Measurements from ENCODE around the gene RSPH6A. TPM values are rescaled to one million over a fixed set of nuclear protein-coding genes. Genes with fewer than 3 reads are reported as not detected.

Gene RSPH6A
- total and polyA plus RNA-seq, 2 of the 13 experiments (the other 11 are each of a cell fraction or from before 2014, with no cell fraction given), result 0.07 TPM; not detected in 1

- TF ChIP-seq STAT6 (CRISPR knock-in tag; IDR thresholded peaks at IDR 0.05; ENCODE audit: borderline replicate concordance) (no peak), RELA (CRISPR knock-in tag; IDR thresholded peaks at IDR 0.05) (no peak), DZIP1 (CRISPR knock-in tag; IDR thresholded peaks at IDR 0.05) (peak; percentile 94; the same call in 1 of the 2 replicates), YEATS2 (CRISPR knock-in tag; IDR thresholded peaks at IDR 0.05; ENCODE audit: borderline replicate concordance) (no peak), SYNCRIP (IDR thresholded peaks at IDR 0.05; ENCODE audit: insufficient read depth, low read depth, low read length) (no peak), ZFP62 (CRISPR knock-in tag; IDR thresholded peaks at IDR 0.05) (no peak), CC2D1A (CRISPR knock-in tag; IDR thresholded peaks at IDR 0.05) (no peak), IRF2 (CRISPR knock-in tag; IDR thresholded peaks at IDR 0.05) (peak; percentile 18; the same call in 1 of the 2 replicates), HBP1 (CRISPR knock-in tag; IDR thresholded peaks at IDR 0.05; ENCODE audit: low read depth) (no peak), TCF7L2 (IDR thresholded peaks at IDR 0.05; ENCODE audit: low read depth, low read length) (no peak), ATAD3A (CRISPR knock-in tag; IDR thresholded peaks at IDR 0.05) (no peak), ZBTB39 (CRISPR knock-in tag; IDR thresholded peaks at IDR 0.05) (no peak), ZNF589 (CRISPR knock-in tag; conservative IDR thresholded peaks at IDR 0.05) (no peak), ATF4 (CRISPR knock-in tag; IDR thresholded peaks at IDR 0.05) (no peak), SRSF4 (IDR thresholded peaks at IDR 0.05; ENCODE audit: low read depth, low read length, poor library complexity, severe bottlenecking) (no peak), ZNF275 (CRISPR knock-in tag; IDR thresholded peaks at IDR 0.05; ENCODE audit: borderline replicate concordance) (no peak), SALL2 (CRISPR knock-in tag; IDR thresholded peaks at IDR 0.05) (no peak; the same call in 1 of the 2 replicates)
Measured at GRCh38 chr19:45767881-45768654, 47.0 kb downstream of the RSPH6A start (continued).

All from HepG2 (cell line).